ENCODE results near the gene SSBP4. TPM values are rescaled to one million over a fixed set of nuclear protein-coding genes. Genes with fewer than 3 reads are reported as not detected.

The SSBP4 gene
- total RNA-seq, 1 donor from 2014 or later: 99.0 TPM

DNA sequence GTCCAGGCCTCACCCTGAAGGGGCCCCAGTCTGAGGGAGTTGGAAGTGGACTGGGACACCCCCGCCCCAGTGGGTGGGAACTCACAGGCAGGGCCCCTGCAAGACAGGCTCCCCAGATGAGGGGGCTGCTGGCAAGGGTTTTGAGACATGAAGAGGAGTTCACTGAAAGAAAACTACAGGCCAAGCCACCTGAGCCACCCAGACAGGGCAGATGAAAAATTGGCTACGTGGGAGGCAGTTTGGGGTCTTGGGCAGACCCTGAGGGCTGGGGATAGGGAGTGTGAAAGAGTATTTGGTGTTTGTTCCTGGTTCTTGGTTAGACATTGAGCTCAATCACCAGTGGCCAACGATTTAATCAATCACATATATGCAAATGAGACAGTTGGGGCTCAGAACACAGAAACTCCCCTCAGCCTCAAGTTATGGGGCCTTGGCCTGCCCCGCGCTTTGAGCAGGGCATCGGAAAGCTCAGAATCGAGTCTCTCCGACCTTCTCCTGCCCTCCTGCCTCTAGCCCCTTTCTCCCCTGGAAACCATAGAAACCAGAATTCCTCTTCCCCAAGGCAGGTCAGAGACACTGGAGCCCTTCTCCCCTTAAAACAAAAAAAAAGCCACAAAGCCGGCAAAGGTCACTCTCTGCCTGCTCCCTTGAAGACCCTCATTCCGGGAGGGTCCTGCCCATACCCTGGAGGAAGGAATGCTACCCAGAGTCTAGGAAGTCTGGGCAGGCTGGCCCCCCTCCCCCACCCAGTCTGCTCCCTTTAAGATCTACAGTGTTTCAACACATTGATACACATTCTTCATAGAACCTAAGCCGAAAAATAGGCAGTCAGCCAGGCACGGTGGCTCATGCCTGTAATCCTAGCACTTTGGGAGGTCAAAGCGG lies 20.1 kb downstream of the SSBP4 start:
- Mint-ChIP-seq H3K36me3 (peaks cover 5% of the 10 kb centered on the region), H3K4me3 (peak overlapping the region; percentile 77), H3K27me3 (no peaks in the 10 kb centered on the region), H3K27ac (peak overlapping the region; percentile 94), H3K9me3 (no peaks in the 10 kb centered on the region), H3K4me1 (ENCODE audit: unreplicated experiment) (peaks cover 23% of the 10 kb centered on the region)
- DNase-seq (ENCODE audit: extremely low spot score, unreplicated experiment): no peak
- TF ChIP-seq, protein P1, sequence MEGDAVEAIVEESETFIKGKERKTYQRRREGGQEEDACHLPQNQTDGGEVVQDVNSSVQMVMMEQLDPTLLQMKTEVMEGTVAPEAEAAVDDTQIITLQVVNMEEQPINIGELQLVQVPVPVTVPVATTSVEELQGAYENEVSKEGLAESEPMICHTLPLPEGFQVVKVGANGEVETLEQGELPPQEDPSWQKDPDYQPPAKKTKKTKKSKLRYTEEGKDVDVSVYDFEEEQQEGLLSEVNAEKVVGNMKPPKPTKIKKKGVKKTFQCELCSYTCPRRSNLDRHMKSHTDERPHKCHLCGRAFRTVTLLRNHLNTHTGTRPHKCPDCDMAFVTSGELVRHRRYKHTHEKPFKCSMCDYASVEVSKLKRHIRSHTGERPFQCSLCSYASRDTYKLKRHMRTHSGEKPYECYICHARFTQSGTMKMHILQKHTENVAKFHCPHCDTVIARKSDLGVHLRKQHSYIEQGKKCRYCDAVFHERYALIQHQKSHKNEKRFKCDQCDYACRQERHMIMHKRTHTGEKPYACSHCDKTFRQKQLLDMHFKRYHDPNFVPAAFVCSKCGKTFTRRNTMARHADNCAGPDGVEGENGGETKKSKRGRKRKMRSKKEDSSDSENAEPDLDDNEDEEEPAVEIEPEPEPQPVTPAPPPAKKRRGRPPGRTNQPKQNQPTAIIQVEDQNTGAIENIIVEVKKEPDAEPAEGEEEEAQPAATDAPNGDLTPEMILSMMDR (conservative IDR thresholded peaks at IDR 0.05): peak; percentile 70

DNA sequence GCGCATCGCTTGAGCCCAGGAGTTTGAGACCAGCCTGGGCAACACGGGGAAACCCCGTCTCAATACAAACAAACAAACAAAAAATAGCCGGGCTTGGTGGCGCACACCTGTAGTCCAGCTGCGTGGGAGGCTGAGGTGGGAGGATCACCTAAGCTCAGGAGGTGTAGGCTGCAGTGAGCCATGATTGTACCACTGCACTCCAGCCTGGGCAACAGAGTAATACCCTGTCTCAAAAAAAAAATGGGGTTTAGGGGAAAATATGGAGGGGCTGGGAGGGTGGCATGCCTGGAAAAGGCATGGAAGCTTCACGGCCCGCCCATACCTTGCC lies 20.7 kb downstream of the SSBP4 start:
- no peaks in the 10 kb centered on the region for H3K9me3 Mint-ChIP-seq
- peaks cover 19% of the 10 kb centered on the region for H3K4me1 Mint-ChIP-seq (ENCODE audit: unreplicated experiment)
- peak overlapping the region; percentile 94 for H3K27ac Mint-ChIP-seq
- peak overlapping the region; percentile 77 for H3K4me3 Mint-ChIP-seq
- H3K27me3 Mint-ChIP-seq: no peaks in the 10 kb centered on the region
- H3K36me3 Mint-ChIP-seq: peaks cover 5% of the 10 kb centered on the region
- TF ChIP-seq, protein P1 (conservative IDR thresholded peaks at IDR 0.05): no peak
- no peak for DNase-seq (ENCODE audit: extremely low spot score, unreplicated experiment)

DNA sequence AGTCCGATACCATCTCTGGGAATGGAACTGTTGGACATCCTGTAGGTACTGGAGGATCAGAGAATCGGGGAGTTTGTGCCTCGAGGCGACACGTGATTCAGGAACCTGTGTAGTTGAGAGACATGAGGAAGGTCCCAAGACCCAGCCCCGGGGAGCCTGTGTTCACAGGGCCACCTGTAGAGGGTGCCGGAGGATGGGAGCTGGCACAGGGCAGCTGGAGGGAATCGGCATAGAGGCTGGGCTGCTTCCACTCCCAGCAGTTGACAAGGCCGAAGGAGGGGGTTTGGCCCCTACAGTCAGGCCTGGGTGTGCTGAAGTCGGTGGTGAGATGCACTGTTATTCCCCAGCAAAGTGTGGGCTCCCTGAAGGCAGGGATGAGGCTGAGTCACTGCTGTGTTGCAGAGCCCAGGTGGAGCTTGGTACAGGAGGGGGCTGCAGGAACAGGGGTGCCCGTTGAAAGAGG lies 21.2 kb downstream of the SSBP4 start:
- no peaks in the 10 kb centered on the region for H3K27me3 Mint-ChIP-seq
- no peaks in the 10 kb centered on the region for H3K9me3 Mint-ChIP-seq
- peak overlapping the region; percentile 29 for H3K27ac Mint-ChIP-seq
- DNase-seq (ENCODE audit: extremely low spot score, unreplicated experiment): no peak
- peaks cover 5% of the 10 kb centered on the region for H3K36me3 Mint-ChIP-seq
- TF ChIP-seq, protein P1 (conservative IDR thresholded peaks at IDR 0.05): peak; percentile 31
- H3K4me1 Mint-ChIP-seq (ENCODE audit: unreplicated experiment): peaks cover 19% of the 10 kb centered on the region
- no peak overlapping the region for H3K4me3 Mint-ChIP-seq

DNA sequence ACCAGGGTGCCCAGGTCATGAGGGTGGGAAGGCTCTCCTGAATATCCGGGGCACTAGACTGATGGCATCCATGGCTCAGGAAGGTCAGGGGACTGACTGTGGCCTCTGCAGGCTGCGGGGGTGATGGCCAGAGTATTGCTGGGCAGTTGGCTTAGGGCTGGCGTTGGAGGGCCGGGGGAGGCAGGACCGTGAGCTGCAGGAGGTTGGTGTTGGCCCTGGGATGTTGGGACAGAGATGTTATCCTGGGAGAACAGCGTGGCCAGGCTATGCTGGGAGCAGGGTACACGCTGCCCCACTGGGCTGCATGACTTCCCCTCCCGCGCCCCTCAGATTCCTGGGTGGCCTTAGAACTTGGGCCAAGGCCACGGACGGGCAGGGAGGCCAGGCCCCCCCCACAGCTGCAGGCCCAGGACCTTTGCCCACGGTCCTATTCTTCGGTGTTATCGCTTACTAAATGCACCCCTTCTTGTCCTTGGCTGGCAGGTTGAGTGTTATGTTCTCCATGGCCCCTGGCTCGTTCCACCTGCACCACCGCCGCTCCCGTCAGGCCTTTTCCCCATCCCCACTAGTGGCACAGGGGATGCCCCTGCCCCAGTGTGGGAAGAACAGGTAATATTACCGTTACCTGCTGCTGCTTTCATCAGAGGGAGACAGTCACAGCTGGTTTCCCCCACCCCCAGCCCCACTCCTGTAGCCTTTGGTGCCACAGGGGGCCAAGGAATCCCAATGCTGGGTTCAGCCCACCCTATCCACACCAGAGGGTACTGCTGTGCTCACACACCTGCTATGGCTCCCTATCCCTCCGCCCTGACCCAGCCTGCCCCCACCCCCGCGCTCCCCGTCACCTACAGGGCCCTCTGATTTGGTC lies 22.0 kb downstream of the SSBP4 start:
- Mint-ChIP-seq H3K4me3 (no peak overlapping the region), H3K36me3 (peaks cover 5% of the 10 kb centered on the region), H3K27me3 (no peaks in the 10 kb centered on the region), H3K27ac (peak overlapping the region; percentile 64), H3K9me3 (no peaks in the 10 kb centered on the region), H3K4me1 (ENCODE audit: unreplicated experiment) (peaks cover 19% of the 10 kb centered on the region)
- TF ChIP-seq, protein P1 (conservative IDR thresholded peaks at IDR 0.05): no peak
- DNase-seq (ENCODE audit: extremely low spot score, unreplicated experiment): no peak

DNA sequence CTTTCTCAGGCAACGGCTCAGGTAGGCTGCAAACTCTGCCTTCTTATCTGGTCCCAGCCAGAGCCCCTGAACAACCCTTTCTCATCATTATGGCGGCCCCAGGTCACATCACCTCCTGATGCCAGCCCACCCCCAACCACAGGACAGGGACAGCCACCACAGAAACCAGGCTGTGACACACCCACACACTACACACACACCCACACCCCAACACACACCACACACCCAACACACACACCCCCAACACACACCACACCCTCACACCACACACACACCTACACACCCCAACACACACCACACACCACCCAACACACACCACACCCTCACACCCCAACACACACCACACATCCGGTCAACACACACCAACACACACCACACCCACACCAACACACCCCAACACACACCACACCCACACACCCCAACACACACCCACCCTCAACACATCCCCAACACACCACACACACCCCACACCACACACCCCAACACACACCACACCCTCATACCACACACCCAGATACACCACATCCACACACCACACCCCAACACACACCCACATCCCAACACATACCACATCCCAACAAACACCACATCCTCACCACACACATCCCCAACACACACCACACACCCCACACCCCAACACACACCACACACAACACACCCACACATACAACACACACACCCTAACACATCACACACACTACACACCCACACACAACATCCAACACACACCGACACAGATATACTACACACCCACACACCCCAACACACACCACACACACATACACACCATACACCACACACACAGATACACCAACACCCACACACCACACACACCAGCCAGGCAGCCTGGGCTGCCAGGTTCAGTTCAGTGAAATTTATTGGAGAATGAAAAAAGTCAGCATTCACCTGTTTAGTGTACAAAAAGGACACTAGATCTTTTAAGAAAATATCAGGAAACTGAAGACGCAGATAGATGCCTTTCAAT lies 22.9 kb downstream of the SSBP4 start:
- H3K4me1 Mint-ChIP-seq (ENCODE audit: unreplicated experiment): peaks cover 19% of the 10 kb centered on the region
- DNase-seq (ENCODE audit: extremely low spot score, unreplicated experiment): no peak
- no peaks in the 10 kb centered on the region for H3K9me3 Mint-ChIP-seq
- peaks cover 5% of the 10 kb centered on the region for H3K36me3 Mint-ChIP-seq
- TF ChIP-seq, protein P1 (conservative IDR thresholded peaks at IDR 0.05): no peak
- H3K27ac Mint-ChIP-seq: peak overlapping the region; percentile 71
- H3K4me3 Mint-ChIP-seq: no peak overlapping the region
- H3K27me3 Mint-ChIP-seq: no peaks in the 10 kb centered on the region

Measured in type B pancreatic cell (in vitro differentiated cells).